RWPE1 (cell line): ENCODE data around the gene ARHGAP22.

Source experiments
- CTCF ChIA-PET: fragments of 350-600 bp; sonication (Branson Sonifier 250); formaldehyde crosslinking; extraction: SDS; loops from one replicate; lab custom pipeline; 2021; lab: Yijun Ruan, JAX
- POLR2A ChIA-PET: fragments of 400-600 bp; formaldehyde crosslinking; extraction: SDS; loops from one replicate; lab custom pipeline; 2020; ENCODE audit warnings: antibody characterized with exemption; ENCODE audit not compliant: low non-redundant PET; lab: Yijun Ruan, JAX
- DNase-seq: peaks from one replicate; pipeline ENCODE4 v3.0.0; 2012; ENCODE audit warnings: low spot score
- H3K27ac ChIP-seq: fragments of 450-650 bp; 2 replicates; pipeline ENCODE4 v1.5.1; 2017
- TF ChIP-seq, protein P1 (sequence below): fragments of 450-650 bp; conservative IDR thresholded peaks from 2 replicates; pipeline ENCODE4 v1.5.1; 2017; ENCODE audit warnings: low read depth, mild to moderate bottlenecking

ARHGAP22 gene

DNA sequence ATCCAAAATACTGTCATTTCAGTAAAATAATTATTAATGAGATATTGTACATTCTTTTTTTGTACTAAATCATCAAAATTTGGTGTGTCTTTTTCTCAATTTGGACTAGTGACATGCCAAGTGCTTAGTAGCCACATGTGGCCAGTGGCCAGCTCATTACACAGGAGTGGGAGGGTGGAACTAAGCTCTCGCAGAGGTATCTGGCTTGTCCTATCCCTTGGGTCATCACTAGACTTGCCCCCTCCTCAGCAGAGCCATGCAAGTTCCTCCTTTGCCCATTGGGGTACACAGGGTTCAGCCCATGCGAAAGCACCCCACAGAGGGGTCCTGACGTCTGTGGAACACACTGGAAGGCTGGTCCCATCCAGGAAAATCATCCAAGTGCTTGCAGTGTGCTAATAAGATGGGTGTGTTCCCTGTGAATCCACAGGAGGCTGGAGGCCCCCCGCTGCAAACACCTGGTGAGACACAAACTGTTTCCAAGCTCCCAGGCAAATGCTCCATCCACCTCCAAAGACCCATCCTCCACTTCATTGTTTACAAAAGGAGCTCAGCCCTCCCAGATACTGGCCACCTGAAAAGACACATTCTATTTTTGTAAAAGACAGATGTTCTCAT lies 1.3 kb downstream of the ARHGAP22 start:
- TF ChIP-seq, protein P1, sequence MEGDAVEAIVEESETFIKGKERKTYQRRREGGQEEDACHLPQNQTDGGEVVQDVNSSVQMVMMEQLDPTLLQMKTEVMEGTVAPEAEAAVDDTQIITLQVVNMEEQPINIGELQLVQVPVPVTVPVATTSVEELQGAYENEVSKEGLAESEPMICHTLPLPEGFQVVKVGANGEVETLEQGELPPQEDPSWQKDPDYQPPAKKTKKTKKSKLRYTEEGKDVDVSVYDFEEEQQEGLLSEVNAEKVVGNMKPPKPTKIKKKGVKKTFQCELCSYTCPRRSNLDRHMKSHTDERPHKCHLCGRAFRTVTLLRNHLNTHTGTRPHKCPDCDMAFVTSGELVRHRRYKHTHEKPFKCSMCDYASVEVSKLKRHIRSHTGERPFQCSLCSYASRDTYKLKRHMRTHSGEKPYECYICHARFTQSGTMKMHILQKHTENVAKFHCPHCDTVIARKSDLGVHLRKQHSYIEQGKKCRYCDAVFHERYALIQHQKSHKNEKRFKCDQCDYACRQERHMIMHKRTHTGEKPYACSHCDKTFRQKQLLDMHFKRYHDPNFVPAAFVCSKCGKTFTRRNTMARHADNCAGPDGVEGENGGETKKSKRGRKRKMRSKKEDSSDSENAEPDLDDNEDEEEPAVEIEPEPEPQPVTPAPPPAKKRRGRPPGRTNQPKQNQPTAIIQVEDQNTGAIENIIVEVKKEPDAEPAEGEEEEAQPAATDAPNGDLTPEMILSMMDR = no peak
- ChIA-PET POLR2A (no interaction called here), CTCF (no interaction called here)
- H3K27ac ChIP-seq = no peak overlapping the region
- DNase-seq = no peak

DNA sequence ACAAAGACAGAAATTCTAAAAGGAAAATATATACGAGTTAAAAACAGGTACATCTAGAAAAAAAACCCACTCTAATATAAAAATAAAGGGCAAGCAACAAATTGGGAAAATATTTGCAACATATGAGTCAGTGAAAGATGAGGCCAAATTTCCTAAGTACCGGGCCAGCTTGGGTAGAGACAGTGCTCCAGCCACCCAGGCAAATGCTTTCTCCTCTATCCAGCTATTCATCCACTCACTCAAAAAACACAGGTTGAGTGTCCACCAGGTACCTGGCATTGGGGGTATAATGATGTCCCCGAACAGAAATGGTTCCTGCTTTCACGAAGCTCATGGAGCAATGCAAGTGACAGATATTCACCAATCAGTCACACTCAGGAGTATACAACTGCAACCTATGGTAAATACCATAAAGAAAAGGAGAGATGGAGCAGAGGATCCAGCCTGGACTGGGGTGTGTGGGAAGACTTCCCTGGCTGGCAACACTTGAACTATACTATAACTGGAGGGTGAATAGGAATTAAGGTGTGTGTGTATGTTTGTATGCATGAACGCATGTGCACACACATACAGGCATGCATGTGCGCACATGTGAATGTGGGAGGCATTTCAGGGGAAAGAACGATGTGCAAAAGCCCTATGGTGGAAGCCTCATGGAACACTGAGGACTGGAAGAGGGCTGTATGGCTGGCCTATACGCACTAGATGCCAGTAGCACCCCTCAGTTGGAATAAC lies 2.3 kb downstream of the ARHGAP22 start:
- POLR2A ChIA-PET = no interaction called here
- DNase-seq = no peak
- TF ChIP-seq, protein P1 = no peak
- CTCF ChIA-PET = no interaction called here
- no peak overlapping the region for H3K27ac ChIP-seq

DNA sequence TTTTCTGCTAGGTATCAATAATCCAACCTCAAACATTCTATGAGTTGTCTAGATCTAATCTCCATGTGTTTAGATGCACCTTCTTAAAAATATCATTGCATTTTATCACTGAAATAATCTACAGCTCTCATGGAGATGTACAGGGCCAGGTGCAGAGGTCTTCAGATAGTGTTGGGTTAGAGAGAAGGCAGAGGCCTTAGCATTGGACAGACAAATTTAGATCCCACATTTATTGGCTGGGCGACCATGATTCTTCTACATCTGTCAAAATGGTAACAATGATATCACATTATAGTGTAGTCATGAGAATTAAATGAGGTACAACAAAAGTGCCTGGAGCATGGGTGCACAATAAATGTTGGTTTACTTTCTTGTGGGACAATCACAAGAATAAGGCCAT lies 3.1 kb downstream of the ARHGAP22 start:
- DNase-seq = no peak
- TF ChIP-seq, protein P1 = no peak
- ChIA-PET CTCF (no interaction called here), POLR2A (no interaction called here)
- no peak overlapping the region for H3K27ac ChIP-seq

DNA sequence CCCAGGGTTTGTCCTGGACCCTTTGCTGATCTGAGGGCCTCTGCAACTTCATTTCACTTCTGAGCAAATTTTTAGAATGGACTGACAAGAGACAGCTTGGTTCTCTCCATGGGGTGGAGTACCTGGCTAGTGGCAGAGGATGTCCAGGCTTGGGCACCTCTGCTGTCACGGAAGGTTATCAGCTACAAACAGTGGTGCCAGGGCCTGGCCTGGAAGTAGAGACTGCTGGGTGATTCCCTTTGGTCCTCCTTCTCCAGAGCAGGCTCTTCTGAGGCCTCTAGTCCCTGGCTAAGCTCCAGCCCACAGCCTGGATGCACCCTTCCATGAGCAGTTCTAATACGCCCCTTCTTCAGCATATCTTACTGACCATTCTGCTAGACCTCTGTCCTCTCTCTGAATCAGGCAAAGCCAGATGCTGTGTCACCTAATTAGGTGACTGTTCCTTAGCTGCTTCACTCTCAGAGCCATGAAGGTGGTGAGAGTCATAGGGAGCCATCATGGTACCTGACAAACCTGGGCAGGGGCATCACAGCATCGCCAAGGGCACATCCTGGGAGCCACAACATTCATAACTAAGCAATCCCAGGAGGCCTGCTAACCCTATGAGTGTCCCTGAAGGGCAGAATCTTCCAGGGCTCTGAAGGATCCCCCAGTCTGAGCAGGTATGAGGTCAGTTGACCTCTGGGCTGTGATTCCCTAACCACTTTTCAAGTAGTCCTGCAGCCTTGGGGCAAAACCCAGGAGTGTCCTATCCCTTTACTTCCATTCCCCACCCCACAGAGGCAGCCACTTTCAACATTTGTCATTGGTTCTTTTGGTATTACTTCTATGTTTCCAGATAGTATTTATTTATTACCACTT lies 4.0 kb downstream of the ARHGAP22 start:
- TF ChIP-seq, protein P1 = no peak
- DNase-seq = no peak
- CTCF ChIA-PET = no interaction called here
- no peak overlapping the region for H3K27ac ChIP-seq
- POLR2A ChIA-PET = no interaction called here

DNA sequence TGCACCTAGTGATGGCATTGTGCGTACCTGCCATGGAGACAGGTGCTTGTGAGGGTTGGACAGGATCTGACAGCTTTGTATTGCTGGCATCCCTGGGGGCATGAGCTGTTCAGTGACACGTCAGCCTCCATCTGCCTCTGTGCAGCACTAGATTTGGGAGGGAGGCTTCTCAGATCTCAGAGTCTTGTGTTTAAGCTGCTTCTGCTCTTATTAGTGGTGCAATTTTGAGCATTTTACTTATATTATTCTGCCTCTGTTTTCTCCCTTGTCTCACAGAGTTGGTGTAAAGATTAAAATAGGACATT lies 5.1 kb downstream of the ARHGAP22 start:
- H3K27ac ChIP-seq = no peak overlapping the region
- TF ChIP-seq, protein P1 = no peak
- POLR2A ChIA-PET = no interaction called here
- DNase-seq = no peak
- CTCF ChIA-PET = interaction anchor here (1.1 kb wide), 1 partner anchor 8 kb away, joined by 7 read pairs; no protein-coding TSS in a partner anchor
